T47D (cell line): ENCODE measurements around the gene MGMT.

Experiments
- DNase-seq, 2 experiments: peaks; one replicate each; pipeline versions ENCODE4 v3.0.0 to v3.0.0-alpha.2; 2011 to 2012; ENCODE audit warnings: low read depth in 1 of 2, low spot score in 1 of 2
- JUND ChIP-seq: IDR thresholded peaks from 2 replicates; pipeline ENCODE4 v1.6.1; 2012; ENCODE audit warnings: low read depth
- in situ Hi-C: cut with HindIII; loops from 2 replicates; pipeline ENCODE4 v1.10.0; 2016; ENCODE audit warnings: low sequenced_read_pairs, low pct_unique_long_range_greater_than_20kb

The MGMT gene

GRCh38 chr10:129605986-129606518 is 139.0 kb downstream of the MGMT start:
- in situ Hi-C loops: no loop called here
- TF ChIP-seq JUND: no peak
- no peak for DNase-seq

- in situ Hi-C loops: no loop called here
- TF ChIP-seq JUND: no peak
- DNase-seq: no peak
These were observed 140.6 kb downstream of the MGMT start for GRCh38 chr10:129607607-129608109.

- DNase-seq: no peak
- in situ Hi-C loops: no loop called here
- no peak for TF ChIP-seq JUND
These were observed 141.6 kb downstream of the MGMT start for GRCh38 chr10:129608653-129609052.

GRCh38 chr10:129609551-129609950 is 142.5 kb downstream of the MGMT start:
- DNase-seq: no peak
- no peak for TF ChIP-seq JUND
- in situ Hi-C loops: no loop called here

- no peak for TF ChIP-seq JUND
- DNase-seq: no peak
- in situ Hi-C loops: no loop called here
These were observed 145.6 kb downstream of the MGMT start for GRCh38 chr10:129612481-129613109.

GRCh38 chr10:129613377-129613980 is 146.4 kb downstream of the MGMT start:
- in situ Hi-C loops: no loop called here

GRCh38 chr10:129614341-129614740 is 147.3 kb downstream of the MGMT start:
- no peak for DNase-seq
- TF ChIP-seq JUND: no peak
- in situ Hi-C loops: no loop called here

More at GRCh38 chr10:129613377-129613980, 146.4 kb downstream of the MGMT start:
- DNase-seq: no peak
- TF ChIP-seq JUND: no peak

- in situ Hi-C loops: no loop called here
- TF ChIP-seq JUND: no peak
- DNase-seq: no peak
These were observed 148.3 kb downstream of the MGMT start for GRCh38 chr10:129615381-129615780.

GRCh38 chr10:129615921-129616525 is 149.0 kb downstream of the MGMT start:
- in situ Hi-C loops: no loop called here
- TF ChIP-seq JUND: no peak
- no peak for DNase-seq

- DNase-seq: no peak
- no peak for TF ChIP-seq JUND
- in situ Hi-C loops: no loop called here
These were observed 150.7 kb downstream of the MGMT start for GRCh38 chr10:129617768-129618167.

- no peak for DNase-seq
- no peak for TF ChIP-seq JUND
- in situ Hi-C loops: no loop called here
These were observed 154.0 kb downstream of the MGMT start for GRCh38 chr10:129621062-129621461.

GRCh38 chr10:129621693-129622092 is 154.7 kb downstream of the MGMT start:
- DNase-seq: no peak
- in situ Hi-C loops: no loop called here
- no peak for TF ChIP-seq JUND

- in situ Hi-C loops: no loop called here
- TF ChIP-seq JUND: no peak
- no peak for DNase-seq
These were observed 155.2 kb downstream of the MGMT start for GRCh38 chr10:129622291-129622690.
